AG10803 (cell line): ENCODE measurements around the gene FRMD4B.

ENCODE experiments used
- DNase-seq: peaks from one replicate; pipeline ENCODE4 v3.0.0; 2010; ENCODE audit warnings: low read depth
- H3K4me3 ChIP-seq: 2 replicates; pipeline ENCODE4 v1.5.1; 2011; ENCODE audit warnings: mild to moderate bottlenecking, low read length, control low read depth
- TF ChIP-seq, protein P1 (sequence below): conservative IDR thresholded peaks from 2 replicates; pipeline ENCODE4 v1.5.1; 2011; ENCODE audit warnings: mild to moderate bottlenecking, low read length, control low read depth, inconsistent platforms

FRMD4B gene

GRCh38 chr3:69354948-69355347, 30.9 kb downstream of the FRMD4B start:
- TF ChIP-seq, protein P1, sequence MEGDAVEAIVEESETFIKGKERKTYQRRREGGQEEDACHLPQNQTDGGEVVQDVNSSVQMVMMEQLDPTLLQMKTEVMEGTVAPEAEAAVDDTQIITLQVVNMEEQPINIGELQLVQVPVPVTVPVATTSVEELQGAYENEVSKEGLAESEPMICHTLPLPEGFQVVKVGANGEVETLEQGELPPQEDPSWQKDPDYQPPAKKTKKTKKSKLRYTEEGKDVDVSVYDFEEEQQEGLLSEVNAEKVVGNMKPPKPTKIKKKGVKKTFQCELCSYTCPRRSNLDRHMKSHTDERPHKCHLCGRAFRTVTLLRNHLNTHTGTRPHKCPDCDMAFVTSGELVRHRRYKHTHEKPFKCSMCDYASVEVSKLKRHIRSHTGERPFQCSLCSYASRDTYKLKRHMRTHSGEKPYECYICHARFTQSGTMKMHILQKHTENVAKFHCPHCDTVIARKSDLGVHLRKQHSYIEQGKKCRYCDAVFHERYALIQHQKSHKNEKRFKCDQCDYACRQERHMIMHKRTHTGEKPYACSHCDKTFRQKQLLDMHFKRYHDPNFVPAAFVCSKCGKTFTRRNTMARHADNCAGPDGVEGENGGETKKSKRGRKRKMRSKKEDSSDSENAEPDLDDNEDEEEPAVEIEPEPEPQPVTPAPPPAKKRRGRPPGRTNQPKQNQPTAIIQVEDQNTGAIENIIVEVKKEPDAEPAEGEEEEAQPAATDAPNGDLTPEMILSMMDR, result no peak
- no peak for DNase-seq
- H3K4me3 ChIP-seq, result no peak overlapping the region

GRCh38 chr3:69353503-69353902, 32.4 kb downstream of the FRMD4B start:
- no peak overlapping the region for H3K4me3 ChIP-seq

DNA sequence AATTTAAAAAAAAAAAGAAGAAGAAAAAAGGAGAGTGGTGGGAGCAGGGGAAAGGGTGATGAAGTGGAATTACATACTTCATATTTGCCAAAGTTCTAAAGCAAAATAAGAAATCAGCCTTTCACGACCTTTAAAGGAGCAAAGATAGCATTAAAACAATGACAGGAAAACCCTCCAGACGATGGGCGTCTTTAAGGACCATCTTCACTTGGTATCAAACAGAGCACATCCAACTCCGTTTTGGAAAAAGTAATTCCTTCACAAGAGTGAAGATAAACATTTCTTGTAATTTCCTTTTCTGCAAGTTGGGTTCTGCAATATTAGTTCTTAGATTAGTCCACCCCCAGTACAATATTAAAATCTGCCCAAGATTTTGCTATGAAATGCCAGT, 32.8 kb downstream of the FRMD4B start:
- DNase-seq, result no peak
- TF ChIP-seq, protein P1, result no peak

More at GRCh38 chr3:69353503-69353902, 32.4 kb downstream of the FRMD4B start:
- TF ChIP-seq, protein P1, result no peak
- no peak for DNase-seq

GRCh38 chr3:69352305-69353087, 33.4 kb downstream of the FRMD4B start:
- no peak overlapping the region for H3K4me3 ChIP-seq
- TF ChIP-seq, protein P1, result no peak
- DNase-seq, result no peak

More for the DNA sequence above, 32.8 kb downstream of the FRMD4B start:
- H3K4me3 ChIP-seq, result no peak overlapping the region

DNA sequence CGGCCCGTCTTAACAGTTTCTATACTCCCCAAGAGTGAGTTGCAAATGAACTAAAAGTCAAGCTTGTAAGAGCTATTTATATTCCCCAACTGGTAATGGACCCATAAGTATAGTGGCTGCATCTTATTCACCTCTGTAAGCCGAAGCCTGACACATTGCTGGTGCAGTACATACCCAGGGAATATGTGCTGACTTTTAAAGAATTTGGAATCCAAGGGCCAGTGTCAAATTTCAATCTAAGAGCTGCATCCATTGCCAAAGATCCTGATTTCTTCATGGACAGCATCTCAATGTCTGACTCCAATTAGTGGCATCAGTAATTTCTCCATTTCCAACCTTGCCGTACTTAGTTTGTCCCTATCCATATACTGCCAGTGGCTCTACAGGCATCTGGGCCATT, 42.0 kb downstream of the FRMD4B start:
- TF ChIP-seq, protein P1, result no peak
- H3K4me3 ChIP-seq, result no peak overlapping the region
- peak; percentile 24 for DNase-seq

DNA sequence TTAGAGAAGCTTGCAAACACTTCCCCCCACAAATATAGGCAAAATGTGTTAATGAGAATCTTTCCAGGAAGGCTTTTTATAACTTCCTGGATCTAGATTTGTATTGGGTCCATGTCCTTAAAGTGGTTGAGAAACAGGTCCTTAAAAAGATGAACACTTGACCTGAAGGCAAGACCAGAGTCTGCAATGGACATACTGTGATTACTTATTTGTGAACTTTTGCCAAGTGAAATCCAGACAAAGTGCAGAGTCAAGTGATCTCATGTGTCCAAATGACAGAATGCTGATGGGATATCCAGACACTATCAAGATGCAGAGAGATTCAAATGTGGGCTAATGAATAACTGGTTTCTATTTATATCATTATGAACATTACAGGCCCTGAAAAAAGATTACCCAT, 43.8 kb downstream of the FRMD4B start:
- no peak overlapping the region for H3K4me3 ChIP-seq
- DNase-seq, result no peak
- TF ChIP-seq, protein P1, result no peak

- DNase-seq, result no peak
- no peak overlapping the region for H3K4me3 ChIP-seq
- TF ChIP-seq, protein P1, result no peak
Observed at GRCh38 chr3:69339760-69340159, 46.1 kb downstream of the FRMD4B start.
